T-helper 9 cell (primary cell): ENCODE measurements around the gene ANGEL1.

Source experiments
- DNase-seq: peaks from one replicate; pipeline ENCODE4 v3.0.0-alpha.2; 2020
- total RNA-seq, 2 donors: gene quantifications; one replicate each; lab custom pipeline; 2026; lab: John Stamatoyannopoulos, UW

ANGEL1 gene, protein sequence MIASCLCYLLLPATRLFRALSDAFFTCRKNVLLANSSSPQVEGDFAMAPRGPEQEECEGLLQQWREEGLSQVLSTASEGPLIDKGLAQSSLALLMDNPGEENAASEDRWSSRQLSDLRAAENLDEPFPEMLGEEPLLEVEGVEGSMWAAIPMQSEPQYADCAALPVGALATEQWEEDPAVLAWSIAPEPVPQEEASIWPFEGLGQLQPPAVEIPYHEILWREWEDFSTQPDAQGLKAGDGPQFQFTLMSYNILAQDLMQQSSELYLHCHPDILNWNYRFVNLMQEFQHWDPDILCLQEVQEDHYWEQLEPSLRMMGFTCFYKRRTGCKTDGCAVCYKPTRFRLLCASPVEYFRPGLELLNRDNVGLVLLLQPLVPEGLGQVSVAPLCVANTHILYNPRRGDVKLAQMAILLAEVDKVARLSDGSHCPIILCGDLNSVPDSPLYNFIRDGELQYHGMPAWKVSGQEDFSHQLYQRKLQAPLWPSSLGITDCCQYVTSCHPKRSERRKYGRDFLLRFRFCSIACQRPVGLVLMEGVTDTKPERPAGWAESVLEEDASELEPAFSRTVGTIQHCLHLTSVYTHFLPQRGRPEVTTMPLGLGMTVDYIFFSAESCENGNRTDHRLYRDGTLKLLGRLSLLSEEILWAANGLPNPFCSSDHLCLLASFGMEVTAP
- 26.5 to 36.5 reads per million in 2 donors for total RNA-seq

DNA sequence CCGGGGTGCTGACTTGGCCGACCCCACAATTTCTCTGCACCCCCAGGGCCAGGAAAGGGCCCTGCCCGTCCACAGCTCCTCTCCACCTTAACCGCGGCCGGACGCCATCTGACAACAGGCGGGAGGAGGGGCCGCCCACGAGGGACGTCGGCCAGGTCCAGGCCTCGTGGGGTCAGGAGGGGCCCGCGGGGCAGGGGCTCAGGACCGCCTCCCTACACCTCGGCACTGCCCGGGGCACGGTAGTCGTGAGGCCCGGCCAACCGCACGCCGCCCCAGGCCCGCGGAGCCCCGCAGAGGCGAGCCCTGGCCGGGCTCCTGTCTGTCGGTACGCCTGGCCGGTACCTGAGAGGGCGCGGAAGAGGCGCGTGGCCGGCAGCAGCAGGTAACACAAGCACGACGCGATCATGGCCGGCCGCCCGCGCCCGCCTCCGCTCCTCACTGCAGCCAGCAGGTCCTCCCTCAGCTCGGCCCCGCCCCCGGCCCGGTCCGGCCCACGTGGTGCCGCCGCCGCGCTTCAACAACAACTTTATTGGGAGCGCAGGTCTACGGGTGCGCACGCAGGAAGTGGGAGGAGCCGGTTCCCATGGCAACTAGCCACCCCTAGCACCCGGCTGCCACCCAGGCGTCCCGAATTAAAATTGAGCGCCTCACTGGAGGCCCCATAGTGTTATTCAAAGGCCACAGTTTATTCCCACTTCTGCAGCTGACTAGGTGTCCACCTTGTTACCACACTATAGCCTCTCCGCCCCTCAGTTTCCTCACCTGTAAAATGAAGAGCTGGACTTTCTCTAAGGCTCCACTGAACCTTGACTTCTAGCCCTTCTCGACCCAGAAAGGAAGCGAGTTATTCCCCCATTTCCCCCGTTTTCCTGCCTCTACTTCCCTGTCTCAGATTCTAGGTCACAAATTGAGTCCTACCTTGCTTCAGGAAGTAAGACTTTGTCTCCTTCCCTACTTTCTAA is at the start of gene ANGEL1:
Gene ANGEL1 (minus strand): TSS at position 461 of the 962 bp plus-strand sequence. CDS start 55 bp downstream, at position 406.
- peak; percentile 96 for DNase-seq

DNA sequence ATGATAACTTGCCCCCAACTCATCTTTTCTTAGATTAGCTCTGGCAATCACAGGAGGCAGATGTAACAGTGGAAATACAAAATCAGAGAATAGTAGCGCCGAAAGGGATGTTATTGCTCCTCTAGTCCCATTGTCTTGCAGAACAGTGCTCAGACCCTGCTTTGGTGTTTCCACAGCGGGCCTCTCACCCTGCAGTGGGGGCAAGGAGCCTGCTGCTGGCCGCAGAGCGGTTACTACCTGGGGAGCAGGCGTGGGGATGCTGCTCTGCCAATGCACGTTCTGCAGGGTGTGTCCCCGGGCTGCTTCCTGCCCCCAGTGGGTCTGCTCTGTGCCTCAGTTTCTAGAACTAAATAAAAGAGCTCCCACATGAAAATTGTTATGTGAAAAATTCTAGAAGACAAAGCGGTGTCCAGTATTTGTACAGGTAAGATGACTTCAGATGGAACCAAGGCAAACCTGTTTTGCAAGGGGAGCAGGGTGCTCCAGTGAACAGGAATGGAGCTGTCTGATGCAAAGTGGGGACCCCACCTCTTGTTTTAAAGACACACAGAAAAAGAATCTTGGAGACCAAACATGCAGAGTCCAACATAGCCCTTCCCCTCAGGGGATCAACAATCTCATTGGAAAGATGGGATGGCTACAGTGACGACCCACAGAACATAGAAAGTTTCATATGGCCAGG is 49.0 kb upstream of the ANGEL1 start:
- DNase-seq: no peak

DNA sequence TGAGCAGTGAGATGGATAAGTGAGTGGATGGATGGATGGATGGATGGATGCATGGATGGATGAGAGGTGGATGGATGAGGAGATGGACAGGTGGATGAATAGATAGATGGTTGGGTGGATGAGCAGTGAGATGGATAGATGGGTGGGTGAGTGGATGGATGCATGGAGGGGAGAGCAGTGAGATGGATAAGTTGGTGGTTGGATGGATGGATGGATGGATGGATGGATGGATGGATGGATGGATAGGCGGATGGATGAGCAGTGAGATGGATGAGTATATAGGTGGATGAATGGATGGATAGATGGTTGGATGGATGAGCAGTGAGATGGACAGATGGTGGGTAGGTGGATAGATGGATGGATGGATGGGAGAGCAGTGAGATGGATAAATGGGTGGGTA is 44.1 kb upstream of the ANGEL1 start:
- no peak for DNase-seq

DNA sequence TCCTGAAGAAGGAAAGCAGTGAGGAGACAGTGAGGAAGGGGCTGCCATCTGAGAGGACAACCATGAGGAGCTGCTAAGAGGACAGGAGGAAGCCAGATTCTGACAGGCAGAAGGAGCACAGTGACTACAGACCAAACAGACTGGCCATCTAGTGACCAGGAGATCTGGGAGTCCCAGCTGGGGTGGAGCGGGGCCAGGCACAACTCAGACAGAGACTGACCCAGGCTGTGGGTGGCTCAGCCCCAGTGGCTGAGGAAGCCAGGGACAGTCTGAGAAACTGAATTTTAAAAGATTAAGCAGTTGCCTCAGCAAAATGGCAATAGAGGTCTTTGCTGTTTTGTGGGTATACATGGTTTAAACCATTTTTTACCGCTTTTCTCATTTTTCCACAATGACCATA is 42.4 kb upstream of the ANGEL1 start:
- DNase-seq: no peak

DNA sequence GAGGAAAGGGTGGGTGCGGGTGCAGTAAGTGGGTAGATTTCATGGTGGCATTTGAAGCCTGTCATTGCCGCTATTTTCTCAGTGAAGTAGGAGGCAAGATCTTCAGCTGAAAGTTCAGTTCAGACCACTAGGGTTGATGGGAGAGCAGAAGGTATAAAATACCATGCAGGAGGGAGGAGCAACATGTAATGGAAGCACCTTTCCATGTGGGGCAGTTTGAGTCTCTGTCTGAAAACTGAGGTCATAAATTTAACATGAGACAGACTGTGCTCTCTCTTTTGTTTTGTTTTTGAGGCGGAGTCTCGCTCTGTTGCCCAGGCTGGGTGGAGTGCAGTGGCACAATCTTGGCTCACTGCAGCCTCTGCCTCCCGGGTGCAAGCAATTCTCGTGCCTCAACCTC is 36.2 kb upstream of the ANGEL1 start:
- DNase-seq: no peak

DNA sequence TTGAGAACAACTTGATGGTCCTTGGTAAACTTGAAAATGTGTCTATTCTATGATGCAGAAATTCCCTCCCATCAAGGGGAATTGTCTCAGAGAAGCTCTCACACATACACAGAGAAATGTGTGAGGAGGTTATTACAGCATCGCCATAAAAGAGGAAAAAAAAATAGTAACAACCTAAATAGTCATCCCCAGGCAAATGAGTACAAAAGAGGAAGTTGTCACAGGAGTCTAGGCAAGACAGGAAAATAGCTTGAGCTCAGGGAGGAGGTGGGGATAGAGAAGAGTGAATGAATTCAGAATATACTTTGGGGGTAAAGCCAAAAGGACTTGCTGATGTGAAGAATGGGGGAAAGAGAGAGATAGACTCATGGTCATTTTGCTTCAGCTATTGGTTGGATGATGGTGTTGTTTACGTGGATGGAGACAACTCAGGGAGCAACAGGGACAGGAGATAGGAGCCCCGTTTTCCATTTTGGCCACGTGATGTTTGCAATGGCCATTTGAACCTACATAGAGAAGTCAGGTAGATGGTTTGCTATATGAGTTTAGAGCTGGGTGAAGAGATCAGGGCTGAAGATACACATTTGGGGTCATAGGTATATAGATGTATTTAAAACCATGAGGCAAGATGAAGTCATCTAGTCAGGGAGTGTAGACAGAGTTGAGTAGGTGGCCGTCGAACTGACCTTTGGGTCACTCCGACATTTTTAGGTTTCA is 33.8 kb upstream of the ANGEL1 start:
- DNase-seq: no peak

DNA sequence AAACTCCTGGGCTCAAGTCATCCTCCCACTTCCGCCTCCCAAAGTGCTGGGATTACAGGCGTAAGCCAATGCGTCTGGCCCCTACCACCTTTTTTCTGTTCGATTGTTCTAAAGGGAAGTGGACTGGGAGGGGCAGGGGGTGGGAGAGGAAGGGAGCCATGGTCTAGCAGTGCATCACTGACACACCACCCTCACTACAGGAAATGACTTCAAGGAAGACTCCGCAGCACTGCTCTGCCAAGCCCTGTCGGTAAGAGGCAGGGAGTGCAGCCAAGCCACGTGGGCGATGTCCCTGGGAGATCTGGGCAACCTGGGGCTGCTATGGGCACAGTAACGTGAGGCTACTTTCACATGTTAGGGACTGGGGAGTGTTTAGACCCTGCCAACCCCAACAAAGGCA is 31.5 kb upstream of the ANGEL1 start:
- peak; percentile 37 for DNase-seq

DNA sequence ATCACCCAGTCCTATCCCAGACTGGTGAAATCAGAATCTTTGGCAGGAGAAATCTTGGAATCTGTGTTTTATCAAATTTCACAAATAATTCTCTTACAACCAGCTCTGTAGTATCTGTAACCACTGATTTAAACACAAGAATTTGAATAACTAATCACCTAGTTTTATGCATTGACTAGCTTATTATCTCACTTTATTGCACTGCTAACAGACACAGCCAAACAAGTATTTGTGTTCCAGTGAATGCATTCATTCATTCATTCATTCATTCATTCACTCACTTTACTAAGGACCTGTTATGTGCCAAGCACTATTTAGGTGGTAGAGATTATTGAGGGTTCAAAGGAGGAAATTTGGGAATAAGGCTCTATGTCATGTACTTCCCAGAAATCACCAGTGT is 29.7 kb upstream of the ANGEL1 start:
- no peak for DNase-seq

DNA sequence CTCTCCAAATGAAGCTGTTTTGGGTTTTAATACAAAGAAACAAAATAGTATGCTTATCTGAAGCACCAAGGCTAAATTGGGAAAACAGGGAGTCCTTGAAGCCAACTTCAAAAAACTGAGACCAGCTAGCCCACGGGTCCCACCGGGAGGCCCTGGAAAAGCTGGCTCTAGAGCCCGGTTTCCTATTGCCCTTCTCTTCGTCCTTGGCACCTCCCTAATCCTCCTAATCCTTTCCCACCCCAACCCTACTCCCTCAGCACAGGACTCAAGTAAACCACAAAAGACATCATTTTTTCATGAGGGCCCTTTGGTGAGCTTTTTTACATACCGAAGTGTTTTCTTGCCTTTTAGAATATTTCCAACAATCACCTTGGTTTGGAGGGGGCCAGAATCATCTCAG is 24.8 kb upstream of the ANGEL1 start:
- no peak for DNase-seq

DNA sequence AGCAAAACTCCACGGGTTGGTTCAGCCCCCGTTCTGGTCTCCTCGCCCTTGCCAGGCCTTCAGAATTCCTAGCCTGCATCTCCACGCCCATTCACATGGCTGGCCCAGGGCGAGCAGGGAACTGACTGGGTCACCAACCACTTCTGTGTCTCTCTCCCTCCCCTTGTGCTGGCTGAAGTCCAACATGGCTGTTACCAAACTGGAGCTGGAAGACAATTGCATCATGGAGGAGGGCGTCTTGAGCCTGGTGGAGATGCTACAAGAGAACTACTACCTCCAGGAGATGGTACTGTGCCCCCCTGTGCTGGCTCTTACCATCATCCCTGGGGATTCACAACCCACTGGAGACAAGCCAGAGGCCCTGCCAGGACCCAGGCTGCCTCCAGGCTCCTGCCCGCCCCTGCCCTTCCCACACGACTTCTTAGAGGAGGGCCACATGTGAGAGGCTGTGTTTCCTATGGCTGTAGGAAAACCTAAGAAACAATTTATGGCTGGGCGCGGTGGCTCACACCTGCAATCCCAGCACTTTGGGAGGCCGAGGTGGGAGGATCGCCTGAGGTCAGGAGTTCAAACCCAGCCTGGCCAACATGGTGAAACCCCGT is 23.4 kb upstream of the ANGEL1 start:
- no peak for DNase-seq

DNA sequence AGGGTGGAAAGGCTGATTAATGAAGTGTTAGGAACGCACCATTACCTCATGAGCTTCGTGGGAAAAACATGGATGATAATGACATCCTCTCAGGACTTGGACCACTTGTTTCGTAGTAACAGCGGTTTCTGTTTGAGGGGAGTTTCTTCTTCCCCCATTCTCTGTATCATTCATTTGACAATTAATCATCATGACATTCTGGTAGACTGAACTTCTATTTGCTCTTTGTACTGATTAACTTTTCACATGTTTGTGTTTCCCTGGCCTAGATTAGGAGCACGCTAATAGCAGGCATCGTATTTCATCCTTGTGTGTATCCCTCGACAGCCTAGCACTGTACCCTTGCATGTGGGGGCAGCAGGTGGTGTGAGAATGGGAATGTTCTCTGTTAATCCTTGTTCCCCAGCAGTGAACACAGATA is 21.6 kb upstream of the ANGEL1 start:
- no peak for DNase-seq

DNA sequence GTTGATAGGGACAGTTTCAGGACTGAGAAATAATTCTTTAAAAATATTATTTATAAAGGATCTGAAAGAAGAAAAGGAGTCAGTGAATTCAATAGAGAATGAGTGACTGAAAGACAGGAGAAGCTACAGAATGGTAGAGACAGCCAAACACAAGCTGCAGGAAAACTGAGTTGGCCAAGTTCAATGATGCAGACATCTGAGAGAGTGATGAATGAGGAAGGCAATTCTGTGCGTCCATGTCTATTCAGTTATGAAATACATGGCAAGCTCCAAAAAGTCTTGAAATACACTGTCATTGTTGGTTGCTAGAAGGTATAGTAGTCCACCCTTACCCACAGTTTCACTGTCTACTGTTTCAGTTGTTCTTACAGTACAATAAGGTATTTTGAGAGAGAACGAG is 20.3 kb upstream of the ANGEL1 start:
- no peak for DNase-seq

DNA sequence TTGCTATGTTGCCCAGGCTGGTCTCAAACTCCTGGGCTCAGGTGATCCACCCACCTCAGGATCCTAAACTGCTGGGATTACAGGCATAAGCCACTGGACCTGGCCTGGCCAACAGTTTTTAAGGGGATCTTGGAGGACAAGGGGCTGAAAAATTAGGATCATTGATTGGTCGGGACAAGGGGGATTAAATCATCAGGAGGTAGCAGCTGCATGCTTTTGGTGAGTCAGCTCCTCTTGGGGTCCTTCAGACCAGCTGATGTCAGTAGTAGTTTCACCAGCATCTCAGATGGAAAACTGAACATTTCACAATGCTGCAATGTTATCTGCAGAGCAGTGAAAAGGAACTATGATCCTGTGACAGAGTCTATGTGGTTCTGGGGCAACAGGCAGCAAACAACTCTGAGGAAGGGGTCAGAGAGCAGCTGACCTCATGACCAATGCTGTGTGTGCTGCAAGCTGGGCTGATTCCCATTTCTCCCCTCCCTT is 19.9 kb upstream of the ANGEL1 start:
- no peak for DNase-seq

DNA sequence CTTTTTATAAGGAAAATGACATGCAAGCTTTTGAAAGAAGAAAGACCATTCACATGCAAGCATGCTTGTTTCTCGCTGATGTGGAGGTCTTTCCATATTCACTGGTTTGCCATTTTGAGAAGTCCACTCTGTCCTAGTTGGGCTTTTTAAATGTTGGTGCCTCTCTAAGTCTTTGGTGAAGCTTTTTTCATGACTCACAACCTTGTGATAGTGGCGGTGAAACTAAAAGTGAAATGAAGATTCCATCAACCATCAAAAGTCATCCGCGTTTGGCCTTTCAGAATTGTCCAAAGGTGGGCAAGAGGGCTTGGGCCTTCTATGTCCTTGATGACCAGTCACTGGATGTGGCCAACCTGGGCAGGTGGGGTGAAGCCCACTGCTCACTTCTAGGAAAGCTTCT is 17.9 kb upstream of the ANGEL1 start:
- no peak for DNase-seq

DNA sequence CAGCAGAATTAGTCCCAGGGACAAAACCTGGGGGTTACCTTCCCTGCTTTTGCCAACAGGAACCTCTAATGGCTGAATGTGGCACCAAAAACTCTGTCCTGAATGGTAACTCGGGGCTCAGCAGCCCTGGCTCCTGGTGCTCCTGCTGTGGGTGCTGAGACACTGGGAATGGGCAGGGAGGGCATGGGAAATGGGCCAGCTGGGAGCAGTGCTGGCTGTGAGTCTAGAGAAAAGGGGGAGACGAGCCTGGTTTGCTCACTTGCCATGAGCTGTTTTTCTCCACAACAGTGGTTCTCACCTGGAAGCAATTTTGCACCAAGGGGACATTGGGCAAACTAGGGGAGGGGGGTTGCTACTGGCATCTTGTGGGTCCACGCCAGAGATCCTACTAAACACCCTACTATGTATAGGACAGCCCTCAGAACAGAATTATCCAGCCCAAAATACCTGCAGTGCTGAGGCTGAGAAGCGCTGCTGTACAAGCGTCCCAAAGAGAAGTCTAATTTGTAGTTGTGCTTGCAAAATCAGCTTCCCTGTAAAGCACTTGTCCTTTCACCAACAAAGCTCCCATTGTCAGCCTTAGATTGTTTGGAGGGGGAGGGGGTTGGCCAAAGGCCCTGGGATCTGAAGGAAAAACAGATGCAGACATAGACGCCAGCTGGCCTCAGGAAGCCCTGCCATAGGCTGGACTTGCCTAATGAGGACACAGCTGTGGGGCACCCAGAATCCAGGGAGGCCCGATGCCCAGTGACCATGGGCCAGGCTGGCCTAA is 17.2 kb upstream of the ANGEL1 start:
- no peak for DNase-seq

DNA sequence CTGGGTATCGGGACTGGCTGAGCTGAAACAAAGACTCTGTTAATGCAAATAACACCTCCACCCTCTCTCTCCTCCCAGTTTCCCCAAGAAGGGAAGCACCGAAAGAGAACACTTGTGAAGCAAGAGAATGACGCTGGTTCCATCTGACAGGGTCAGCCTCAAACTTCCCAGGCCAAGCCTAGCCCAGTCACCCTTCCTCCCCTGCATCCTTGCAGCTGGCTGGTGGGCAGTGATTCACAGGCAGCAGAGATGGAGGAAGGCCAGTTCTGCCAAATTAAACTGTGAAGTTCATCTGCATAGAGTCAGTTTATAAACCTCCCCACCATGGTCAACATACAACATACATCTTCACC is 16.3 kb upstream of the ANGEL1 start:
- DNase-seq: no peak

DNA sequence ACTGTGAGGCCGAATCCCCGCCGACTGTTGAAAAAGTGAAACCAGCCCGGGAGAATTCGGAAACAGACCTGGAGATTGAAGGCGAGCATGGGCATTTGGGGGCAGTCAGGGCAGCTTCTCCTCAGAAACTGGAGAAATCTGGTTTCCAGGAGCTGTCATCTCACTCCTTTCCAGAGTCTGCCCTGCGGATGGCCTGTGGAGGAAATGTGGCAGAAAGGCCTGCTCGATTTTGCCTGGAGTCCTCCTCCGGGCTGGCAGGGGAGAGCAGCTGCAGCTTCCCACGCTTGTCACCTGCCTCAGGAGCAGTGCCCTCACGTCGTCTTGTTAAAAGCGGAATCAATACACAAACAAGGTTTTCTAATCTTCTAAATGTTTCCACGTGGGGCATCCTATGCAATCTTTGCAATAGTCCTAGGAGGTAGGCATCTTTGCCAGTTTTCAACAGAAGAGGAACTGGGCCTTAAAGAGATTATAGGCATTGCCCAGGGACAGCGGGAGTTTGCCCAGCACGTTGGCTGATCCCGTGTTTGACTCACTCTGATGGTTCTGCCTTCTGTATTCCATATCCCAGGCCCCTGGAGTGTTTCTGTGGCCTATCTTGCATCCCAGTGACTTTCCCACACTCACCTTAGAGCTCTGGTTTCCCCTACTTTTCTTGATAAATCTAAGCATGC is 15.8 kb upstream of the ANGEL1 start:
- no peak for DNase-seq

DNA sequence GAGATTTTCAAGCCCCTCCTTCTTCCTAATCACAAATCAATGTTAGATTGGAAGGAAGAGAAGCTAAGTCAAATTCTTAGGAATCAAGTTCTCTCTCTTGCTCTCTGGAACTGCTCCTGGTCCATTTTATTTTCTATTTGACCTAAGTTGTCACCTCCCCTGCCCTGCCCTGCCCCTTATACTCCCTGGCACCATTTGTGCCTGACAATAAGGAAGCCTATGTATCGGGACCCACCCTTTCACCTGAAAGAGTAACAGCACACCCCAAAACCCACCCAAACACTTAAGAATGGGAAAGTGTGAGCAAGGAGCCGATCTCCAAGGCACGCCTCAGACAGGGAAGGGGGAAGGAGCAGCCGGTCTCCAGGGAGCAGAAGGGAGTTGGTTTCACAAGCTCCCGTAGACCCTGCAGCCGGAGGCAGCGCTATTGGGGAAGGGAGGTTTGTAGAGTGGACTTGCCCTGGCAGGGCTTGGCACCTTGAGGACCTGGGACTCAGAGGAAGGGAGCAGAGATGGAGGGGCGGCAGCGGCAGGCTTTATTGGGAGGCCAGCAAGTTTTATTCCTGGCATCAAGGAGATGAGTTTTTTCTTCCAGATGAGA is 15.1 kb upstream of the ANGEL1 start:
- DNase-seq: no peak

DNA sequence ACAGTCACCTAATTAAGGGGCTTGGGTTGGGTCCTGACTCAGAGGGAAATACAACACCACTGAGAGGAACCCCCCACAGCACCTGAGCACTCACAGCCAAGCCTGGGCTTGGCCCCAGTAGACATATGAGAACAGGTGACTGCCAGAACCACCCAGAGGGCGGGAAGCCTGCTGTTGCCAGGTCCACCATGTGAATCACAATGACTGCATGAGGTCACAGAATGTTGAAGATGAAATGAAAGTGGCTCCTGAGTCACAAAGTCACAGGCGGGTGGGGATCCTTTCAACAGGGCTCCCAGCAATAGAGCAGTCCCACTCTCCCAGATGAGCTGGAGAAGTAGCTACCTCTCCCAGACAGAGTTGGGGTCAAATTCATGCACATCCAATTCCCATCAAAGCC is 13.4 kb upstream of the ANGEL1 start, which contains the start of gene LRRC74A:
Gene LRRC74A (plus strand): TSS at position 287 of the 400 bp plus-strand sequence. CDS start 290 bp downstream, outside the sequence.
- no peak for DNase-seq
